GM12892 (cell line): ENCODE measurements around the gene MYOCOS.

Source experiments
- DNase-seq: peaks from one replicate; pipeline ENCODE4 v3.0.0; 2011; ENCODE audit not compliant: insufficient read length
- FAIRE-seq: peaks from 2 replicates; lab custom pipeline; 2011; peaks lifted over from hg19 to GRCh38; lab: Jason Lieb, UNC
- POLR2A ChIP-seq: IDR thresholded peaks from 2 replicates; pipeline ENCODE4 v1.6.1; 2011; ENCODE audit warnings: low read depth, low read length, control low read depth
- POLR2AphosphoS5 ChIP-seq: IDR thresholded peaks from 2 replicates; pipeline ENCODE4 v1.6.1; 2011; ENCODE audit warnings: low read depth, low read length, control low read depth
- TAF1 ChIP-seq: IDR thresholded peaks from 2 replicates; pipeline ENCODE4 v1.6.1; 2011; ENCODE audit warnings: low read depth, mild to moderate bottlenecking, control low read depth, low read length, borderline replicate concordance

The MYOCOS gene

DNA sequence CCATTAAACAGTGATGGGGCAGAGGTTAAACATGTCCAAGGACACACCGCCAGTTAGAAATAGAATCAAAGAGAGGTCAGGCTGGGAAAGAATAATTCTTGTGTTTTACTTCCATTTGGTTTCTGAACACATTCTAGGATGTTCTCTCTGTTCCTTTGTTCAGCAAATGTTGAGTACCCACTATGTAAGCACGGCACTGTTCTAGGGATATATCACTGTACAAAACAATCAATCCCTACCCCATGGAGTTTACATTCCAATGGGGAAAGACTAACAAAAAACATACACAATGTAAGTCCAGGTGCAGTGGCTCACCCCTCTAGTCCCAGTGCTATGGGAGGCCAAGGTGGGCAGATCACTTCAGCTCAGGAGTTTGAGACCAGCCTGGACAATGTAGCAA is 6.2 kb downstream of the MYOCOS start:
- FAIRE-seq (no peak), DNase-seq (no peak)
- no peak for TF ChIP-seq TAF1
- no peak for TF ChIP-seq POLR2AphosphoS5
- no peak for TF ChIP-seq POLR2A

DNA sequence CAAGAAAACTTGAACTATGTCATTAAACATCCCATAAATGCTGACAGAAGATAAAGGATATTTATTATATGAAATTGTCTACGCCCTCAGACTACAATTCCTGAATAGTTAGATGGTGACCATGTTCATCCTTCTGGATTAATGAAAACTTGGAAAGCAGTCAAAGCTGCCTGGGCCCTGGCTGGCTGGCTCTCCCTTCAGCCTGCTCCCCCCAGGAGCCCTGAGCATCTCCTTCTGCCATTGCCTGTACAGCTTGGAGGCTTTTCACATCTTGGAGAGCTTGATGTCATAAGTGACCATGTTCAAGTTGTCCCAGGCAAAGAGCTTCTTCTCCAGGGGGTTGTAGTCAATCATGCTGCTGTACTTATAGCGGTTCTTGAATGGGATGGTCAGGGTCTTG is 13.6 kb downstream of the MYOCOS start:
- no peak for TF ChIP-seq POLR2A
- no peak for TF ChIP-seq POLR2AphosphoS5
- TF ChIP-seq TAF1: no peak
- no peak for DNase-seq
- no peak for FAIRE-seq

DNA sequence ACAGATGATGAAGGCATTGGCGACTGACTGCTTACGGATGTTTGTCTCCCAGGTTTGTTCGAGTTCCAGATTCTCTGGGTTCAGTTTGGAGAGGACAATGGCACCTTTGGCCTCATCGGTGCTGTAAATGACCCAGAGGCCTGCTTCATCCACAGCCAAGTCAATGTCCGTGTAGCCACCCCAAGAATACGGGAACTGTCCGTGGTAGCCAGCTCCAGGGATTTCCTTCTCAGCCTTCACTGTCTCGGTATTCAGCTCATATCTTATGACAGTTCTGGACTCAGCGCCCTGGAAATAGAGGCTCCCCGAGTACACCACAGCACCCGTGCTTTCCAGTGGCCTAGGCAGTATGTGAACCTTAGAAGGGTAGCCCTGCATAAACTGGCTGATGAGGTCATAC is 14.1 kb downstream of the MYOCOS start:
- DNase-seq (no peak), FAIRE-seq (no peak)
- TF ChIP-seq TAF1 (no peak), POLR2A (no peak), POLR2AphosphoS5 (no peak)

DNA sequence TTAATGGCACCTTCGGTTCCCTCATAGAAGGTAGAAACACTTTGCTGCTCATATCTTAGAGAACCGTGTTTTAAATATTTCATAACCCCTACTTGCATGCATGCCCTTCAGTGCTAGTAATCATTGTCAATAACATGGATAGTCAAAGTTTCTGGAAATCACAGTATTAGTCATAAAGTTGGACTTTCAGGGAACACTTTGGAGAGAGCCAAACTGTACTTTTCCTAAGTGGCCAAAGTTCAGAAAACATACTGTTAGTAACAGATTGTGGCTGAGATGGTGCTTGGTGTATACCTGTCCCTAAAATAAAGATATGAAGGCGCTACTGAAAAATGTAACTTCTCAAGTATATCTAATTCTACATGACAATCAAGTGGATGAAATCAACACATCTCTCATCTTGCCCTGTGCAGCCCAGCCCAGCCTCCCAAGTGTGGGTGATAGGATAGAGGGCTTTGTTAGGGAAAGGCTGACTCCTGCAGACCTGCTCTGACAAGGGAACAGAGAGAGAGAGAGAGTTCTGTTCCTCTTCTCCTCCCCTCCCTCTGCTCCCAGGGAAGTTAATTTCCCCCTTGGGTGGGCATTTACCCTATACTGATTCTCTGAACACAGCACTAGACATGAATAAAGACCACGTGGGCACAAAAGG is 16.0 kb downstream of the MYOCOS start:
- DNase-seq (no peak), FAIRE-seq (no peak)
- TF ChIP-seq POLR2AphosphoS5 (no peak), TAF1 (no peak), POLR2A (no peak)

DNA sequence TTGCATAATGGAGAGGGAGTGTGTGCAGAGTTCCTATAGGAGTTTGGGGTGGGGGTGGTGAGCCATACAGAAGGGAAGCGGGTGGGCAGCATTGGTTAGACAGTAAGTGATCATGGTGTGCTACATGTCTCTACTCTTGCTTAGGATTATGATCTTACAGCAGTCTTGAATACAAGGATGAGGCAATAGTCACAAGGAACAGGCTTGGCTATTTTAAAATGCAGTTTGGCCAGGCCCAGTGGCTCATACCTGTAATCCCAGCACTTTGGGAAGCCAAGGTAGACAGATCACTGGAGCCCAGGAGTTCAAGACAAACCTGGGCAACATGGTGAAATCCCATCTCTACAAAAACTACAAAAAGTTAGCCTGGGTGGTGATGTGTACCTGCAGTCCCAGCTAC is 18.2 kb downstream of the MYOCOS start:
- FAIRE-seq: no peak

DNA sequence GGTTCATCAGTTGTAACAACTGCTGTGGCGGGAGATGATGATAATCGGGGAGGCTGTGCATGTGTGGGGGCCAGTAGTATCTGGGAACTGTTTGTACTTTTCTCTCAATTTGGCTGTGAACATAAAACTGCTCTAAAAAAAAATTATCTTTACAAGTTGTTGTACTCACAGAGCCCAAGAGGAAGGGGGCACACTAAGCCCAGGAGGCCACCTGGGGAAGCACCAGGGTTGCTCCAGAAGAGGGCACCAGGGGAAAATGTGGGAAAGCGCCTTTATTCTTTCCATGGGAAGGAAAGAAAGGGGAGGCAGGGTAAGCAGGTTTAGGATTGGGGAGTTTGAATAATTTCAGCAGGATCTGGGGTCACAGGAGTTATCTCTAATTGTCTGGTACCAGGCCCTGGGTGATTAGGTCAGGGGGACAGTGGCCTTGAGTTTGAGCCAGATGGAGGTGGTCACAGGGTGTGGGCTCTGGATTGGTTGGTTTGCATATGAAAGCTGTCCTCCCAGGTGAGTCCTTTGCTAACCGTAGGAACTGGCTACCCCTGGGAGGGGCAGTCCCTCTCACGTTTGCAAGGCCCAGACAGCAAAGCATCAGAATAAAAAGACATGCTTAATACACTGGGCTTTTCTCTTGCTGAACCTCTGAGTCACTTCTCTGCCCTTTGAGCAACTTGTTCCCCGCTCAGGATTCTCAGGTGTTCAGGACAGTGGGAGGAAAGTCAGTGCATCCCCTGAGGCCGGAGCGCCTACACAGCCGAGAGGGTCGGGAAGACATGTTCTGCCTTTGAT is 19.2 kb downstream of the MYOCOS start:
- FAIRE-seq (no peak), DNase-seq (no peak)
- TF ChIP-seq POLR2A (no peak), POLR2AphosphoS5 (no peak), TAF1 (no peak)

More for the DNA sequence above, 18.2 kb downstream of the MYOCOS start:
- TF ChIP-seq POLR2A (no peak), TAF1 (no peak), POLR2AphosphoS5 (no peak)
- no peak for DNase-seq

DNA sequence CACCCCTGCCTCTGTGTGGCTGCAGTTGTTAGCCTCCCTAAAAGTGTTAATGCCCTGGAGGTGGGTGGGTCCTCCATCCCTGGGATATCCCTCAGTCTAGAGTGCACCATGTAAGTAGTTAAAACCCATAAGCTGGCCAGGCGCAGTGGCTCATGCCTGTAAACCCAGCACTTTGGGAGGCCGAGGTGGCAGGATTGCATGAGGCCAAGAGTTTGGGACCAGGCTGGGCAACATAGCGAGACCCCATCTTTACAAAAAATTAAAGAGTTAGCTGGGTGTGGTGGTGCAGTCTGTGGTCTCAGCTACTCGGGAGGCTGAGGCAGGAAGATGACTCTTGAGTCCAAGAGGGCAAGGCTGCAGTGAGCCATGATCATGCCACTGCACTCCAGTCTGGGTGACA is 20.2 kb downstream of the MYOCOS start:
- TF ChIP-seq TAF1: no peak
- TF ChIP-seq POLR2AphosphoS5: no peak
- TF ChIP-seq POLR2A: no peak
- FAIRE-seq (no peak), DNase-seq (no peak)

DNA sequence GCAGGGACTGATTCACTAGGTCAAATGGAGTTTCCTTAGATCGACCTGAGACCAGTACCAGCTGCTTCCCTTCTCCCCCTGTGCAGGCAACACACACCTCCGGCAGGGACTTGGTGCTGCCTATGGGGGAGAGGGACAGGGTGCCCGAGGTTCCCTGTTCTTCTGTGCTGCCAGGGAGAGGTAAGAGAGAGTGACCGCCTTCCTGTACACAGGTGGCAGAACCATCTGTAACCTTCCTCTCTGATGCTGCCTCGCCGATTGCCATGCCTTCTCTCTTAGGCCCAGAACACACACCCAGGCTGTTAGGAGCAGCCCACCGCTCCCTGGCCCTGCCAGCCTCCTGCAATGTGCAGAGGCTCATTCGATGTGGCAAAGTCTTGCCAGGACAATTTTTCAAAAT is 21.1 kb downstream of the MYOCOS start:
- FAIRE-seq (no peak), DNase-seq (no peak)
- TF ChIP-seq POLR2A (no peak), TAF1 (no peak), POLR2AphosphoS5 (no peak)

DNA sequence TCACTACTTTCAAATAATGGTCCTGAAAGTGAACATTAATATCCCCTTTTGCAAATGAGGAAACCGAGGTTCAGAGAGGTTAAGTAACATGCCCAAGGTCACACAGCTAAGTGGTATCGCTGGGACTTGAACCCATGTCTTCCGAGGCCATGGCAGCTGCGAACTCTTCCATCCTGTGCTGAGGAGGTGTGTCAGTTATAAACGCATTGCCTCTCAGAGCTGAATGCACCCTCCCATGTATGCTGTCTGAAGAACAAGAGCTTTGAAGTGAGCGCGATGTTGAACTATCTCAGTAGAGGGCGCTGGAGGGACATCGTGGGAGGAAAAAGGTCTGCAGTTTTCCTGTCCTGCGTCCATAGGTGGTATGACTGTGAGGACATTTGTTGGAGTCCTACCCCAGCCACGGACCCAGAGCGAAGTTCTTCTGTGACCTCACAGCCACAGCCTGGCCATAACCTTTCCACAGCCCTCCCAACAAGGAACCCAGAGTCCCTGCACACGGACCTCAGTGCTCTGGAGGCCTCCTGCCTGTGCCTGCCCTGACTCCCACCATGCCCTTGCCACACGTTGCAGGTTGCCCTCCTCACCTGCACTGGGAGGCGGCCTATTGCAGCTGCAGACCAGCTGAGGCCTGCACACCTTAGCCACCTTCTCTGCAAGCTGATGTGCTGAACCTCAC is 22.9 kb downstream of the MYOCOS start:
- no peak for TF ChIP-seq POLR2AphosphoS5
- TF ChIP-seq TAF1: no peak
- TF ChIP-seq POLR2A: no peak
- DNase-seq (no peak), FAIRE-seq (no peak)

DNA sequence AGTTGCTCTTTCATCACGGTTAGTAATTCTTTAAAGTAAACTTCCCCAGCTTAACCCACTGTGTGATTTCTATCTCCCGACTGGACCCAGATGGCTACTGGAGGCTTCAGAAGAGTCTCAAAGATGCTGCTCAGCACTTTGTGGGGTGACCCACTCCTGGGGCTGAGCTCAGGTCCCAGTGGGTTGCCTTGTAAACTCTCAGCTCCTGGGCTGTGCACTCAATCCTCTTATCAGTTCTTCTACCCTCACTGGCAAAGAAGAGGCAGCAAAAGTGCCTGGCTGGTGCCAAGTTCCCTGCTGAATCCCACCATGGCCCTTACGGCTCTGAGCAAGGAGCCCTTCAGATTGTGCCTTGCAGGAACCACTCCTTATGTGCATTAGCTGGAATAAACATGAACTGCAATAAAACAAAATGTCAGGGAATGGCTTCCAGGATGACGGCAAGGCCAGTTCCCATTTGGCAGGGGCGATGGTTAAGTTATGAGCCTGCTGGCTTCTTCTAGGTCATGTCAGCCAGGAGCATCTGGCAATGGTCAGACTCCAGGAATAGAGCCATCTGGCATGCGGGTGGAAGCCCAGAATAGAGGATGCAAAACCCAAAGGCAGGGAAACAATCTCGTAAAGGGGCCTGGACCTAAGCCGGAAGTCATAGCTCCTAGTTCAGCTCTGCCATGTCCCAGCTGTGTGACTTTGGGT is 23.7 kb downstream of the MYOCOS start:
- DNase-seq (no peak), FAIRE-seq (no peak)
- TF ChIP-seq POLR2AphosphoS5: no peak
- TF ChIP-seq POLR2A: no peak
- TF ChIP-seq TAF1: no peak

DNA sequence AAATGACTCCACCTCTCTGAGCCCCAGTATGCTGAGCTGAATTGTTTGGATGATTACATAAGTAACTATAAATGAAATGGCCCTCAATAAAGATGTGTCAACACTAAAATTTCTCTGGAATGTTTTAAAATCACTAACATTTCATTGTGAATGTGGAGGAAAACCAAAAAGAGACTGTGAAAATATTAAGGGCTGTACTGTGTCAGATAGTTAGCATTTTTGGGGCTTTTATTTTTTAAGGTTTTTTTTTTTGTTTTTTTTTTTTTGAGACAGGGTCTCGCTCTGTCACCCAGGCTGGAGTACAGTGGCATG is 24.2 kb downstream of the MYOCOS start:
- DNase-seq: no peak

DNA sequence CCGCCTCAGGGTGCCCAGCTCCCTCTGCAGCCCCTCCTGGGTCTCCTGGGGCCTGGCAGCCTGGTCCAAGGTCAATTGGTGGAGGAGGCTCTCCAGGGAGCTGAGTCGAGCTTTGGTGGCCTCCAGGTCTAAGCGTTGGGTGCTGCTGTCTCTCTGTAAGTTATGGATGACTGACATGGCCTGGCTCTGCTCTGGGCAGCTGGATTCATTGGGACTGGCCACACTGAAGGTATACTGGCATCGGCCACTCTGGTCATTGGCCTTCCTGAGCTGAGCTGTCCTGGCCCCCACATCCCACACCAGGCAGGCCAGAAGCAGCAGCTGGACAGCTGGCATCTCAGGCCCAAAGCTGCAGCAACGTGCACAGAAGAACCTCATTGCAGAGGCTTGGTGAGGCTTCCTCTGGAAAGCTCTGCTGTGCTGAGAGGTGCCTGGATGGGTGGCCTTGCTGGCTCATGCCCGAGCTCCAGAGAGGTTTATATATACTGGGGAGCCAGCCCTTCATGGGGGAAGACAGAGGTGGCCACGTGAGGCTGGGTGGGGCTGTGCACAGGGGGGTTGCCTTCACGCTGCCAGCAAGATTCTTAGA is 30.3 kb downstream of the MYOCOS start, which contains the start of gene MYOC:
TSS of gene MYOC (minus strand) at position 455 of the 589 bp plus-strand sequence. CDS start at position 378, 77 bp downstream.
- no peak for DNase-seq
- FAIRE-seq: no peak
- TF ChIP-seq TAF1 (no peak), POLR2A (no peak), POLR2AphosphoS5 (no peak)

More for the DNA sequence above, 24.2 kb downstream of the MYOCOS start:
- no peak for FAIRE-seq
- no peak for TF ChIP-seq POLR2AphosphoS5
- TF ChIP-seq TAF1: no peak
- no peak for TF ChIP-seq POLR2A
